NT2/D1 (cell line): ENCODE data around the gene KDM3B.

Experiments used
- YY1 ChIP-seq: IDR thresholded peaks from 2 replicates; pipeline ENCODE4 v1.6.1; 2011; ENCODE audit not compliant: insufficient read length, insufficient read depth
- ZNF274 ChIP-seq: IDR thresholded peaks from 2 replicates; pipeline ENCODE4 v1.6.1; 2011; ENCODE audit warnings: mild to moderate bottlenecking, low read depth, low read length

GRCh38 chr5:138466900-138467710, 114.6 kb downstream of the KDM3B start:
- TF ChIP-seq ZNF274 = no peak
- no peak for TF ChIP-seq YY1
